ENCODE data around the gene LEMD3.

GRCh38 chr12:65196762-65197567 is 27.6 kb downstream of the LEMD3 start:
- TF ChIP-seq CTCF (IDR thresholded peaks at IDR 0.05) (no peak), POLR2AphosphoS5 (IDR thresholded peaks at IDR 0.05; ENCODE audit: low read depth, low read length) (no peak)
